ENCODE results near the gene CDC26. TPM values are rescaled to one million over a fixed set of nuclear protein-coding genes. Genes with fewer than 3 reads are reported as not detected.

CDC26 gene
- total and polyA plus RNA-seq, 2 experiments from 2014 or later: 21.6 to 67.2 TPM

DNA sequence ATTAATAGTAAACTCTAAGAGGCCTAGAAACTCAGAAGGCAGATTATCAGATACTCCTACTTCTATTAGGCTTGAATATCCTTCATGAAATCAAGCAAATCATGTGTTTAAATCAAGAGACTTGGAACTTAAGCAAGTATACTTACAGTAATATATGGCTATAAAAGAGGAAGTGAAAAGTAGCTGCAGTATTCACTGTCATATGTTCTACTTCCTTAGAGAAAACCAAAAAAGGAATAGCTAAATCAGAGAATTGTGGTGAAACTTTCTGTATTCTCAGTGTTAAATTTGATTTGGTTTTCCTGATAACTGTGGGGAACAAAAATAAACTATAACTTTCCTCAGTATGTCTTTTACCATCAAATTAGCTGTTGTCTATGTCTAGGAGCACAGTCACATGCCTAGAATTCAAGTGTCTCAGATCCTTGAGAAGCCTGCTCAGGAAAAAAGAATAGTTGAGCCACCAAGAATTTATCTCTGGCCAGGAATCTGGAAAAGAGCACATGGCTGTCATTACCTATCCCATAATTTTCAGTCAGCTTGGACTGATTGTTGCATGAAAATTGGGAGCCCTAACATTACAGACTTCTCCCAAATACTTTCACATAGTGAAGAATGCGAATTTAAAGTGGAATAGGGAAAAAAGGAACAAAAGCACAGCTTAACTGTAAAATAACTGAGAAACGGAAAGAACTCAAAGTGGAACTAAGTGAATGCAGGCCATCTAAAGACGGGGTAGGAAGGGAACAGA, 56.0 kb downstream of the CDC26 start:
- Histone ChIP-seq H3K9me2 (ENCODE audit: insufficient read depth) (no peaks in the 10 kb centered on the region), H3K9me3 (ENCODE audit: low read depth) (no peaks in the 10 kb centered on the region), H4K20me1 (ENCODE audit: insufficient read depth) (0 out of 2 replicates have a peak, but pooled peaks cover 3% of the 10 kb centered on the region), H3F3A (ENCODE audit: insufficient read depth) (peaks cover 27% of the 10 kb centered on the region), H2AFZ (no peak overlapping the region), H3K27ac (peak overlapping the region; percentile 74), H3K79me2 (ENCODE audit: insufficient read depth) (peaks cover 94% of the 10 kb centered on the region), H3K4me2 (ENCODE audit: unreplicated experiment) (peak overlapping the region; percentile 87), H3K9ac (peak overlapping the region; percentile 85), H3K4me1 (ENCODE audit: insufficient read depth) (peaks cover 29% of the 10 kb centered on the region), H3K27me3 (replicated peaks; ENCODE audit: insufficient read depth) (no peaks in the 10 kb centered on the region), H3K4me3 (peak overlapping the region; percentile 97), H3K36me3 (ENCODE audit: low read depth) (0 out of 2 replicates have a peak, but pooled peaks cover 3% of the 10 kb centered on the region)
- 54 to 55% methylated on average over 3 of the region's 3 CpGs for WGBS, 2 experiments (ENCODE audit: low coverage in 1 of 2, low lambda C conversion rate in 2 of 2, missing lambda C conversion rate in 2 of 2)
- TF ChIP-seq EZH2phosphoT487 (IDR thresholded peaks at IDR 0.05; ENCODE audit: insufficient read depth, low read depth) (no peak), EZH2 (IDR thresholded peaks at IDR 0.05; ENCODE audit: insufficient read depth, poor library complexity, severe bottlenecking) (no peak)
- in situ Hi-C loops (cut with MboI): no loop called here
- no peak for DNase-seq

Other genes with a start within 250 kb of the CDC26 start
- gene ZFP37, start 218.8 kb downstream of the CDC26 start, total RNA-seq (2014; rRNA removed; shearing (Covaris generic)): 1.7 and 2.9 TPM in 2 replicates
- 2.0 and 2.2 TPM in 2 replicates for gene ZFP37, start 218.8 kb downstream of the CDC26 start, polyA plus RNA-seq (2016; fragmentation: Nextera tagmentation; extraction: Ambion mirVana)
- 11.1 and 20.8 TPM in 2 replicates for gene SLC31A2, start 124.6 kb downstream of the CDC26 start, total RNA-seq (2014; rRNA removed; shearing (Covaris generic))
- gene SLC31A2, start 124.6 kb downstream of the CDC26 start, polyA plus RNA-seq (2016; fragmentation: Nextera tagmentation; extraction: Ambion mirVana): 15.0 and 17.0 TPM in 2 replicates
- 23.1 and 26.1 TPM in 2 replicates for gene FKBP15, start 54.3 kb downstream of the CDC26 start, total RNA-seq (2014; rRNA removed; shearing (Covaris generic))
- gene FKBP15, start 54.3 kb downstream of the CDC26 start, polyA plus RNA-seq (2016; fragmentation: Nextera tagmentation; extraction: Ambion mirVana): 17.8 and 18.6 TPM in 2 replicates
- 33.6 and 35.8 TPM in 2 replicates for gene SLC31A1, start 54.0 kb downstream of the CDC26 start, total RNA-seq (2014; rRNA removed; shearing (Covaris generic))
- gene SLC31A1, start 54.0 kb downstream of the CDC26 start, polyA plus RNA-seq (2016; fragmentation: Nextera tagmentation; extraction: Ambion mirVana): 36.4 and 37.1 TPM in 2 replicates
- 26.5 and 27.4 TPM in 2 replicates for gene PRPF4, start 86 bp upstream of the CDC26 start, total RNA-seq (2014; rRNA removed; shearing (Covaris generic))
- gene PRPF4, start 86 bp upstream of the CDC26 start, polyA plus RNA-seq (2016; fragmentation: Nextera tagmentation; extraction: Ambion mirVana): 25.7 and 27.0 TPM in 2 replicates
- gene RNF183, start 27.8 kb upstream of the CDC26 start, total RNA-seq (2014; rRNA removed; shearing (Covaris generic)): not detected in 2 replicates
- gene RNF183, start 27.8 kb upstream of the CDC26 start, polyA plus RNA-seq (2016; fragmentation: Nextera tagmentation; extraction: Ambion mirVana): not detected in 2 replicates
- gene WDR31, start 64.7 kb upstream of the CDC26 start, total RNA-seq (2014; rRNA removed; shearing (Covaris generic)): 0.97 and 1.0 TPM in 2 replicates
- gene WDR31, start 64.7 kb upstream of the CDC26 start, polyA plus RNA-seq (2016; fragmentation: Nextera tagmentation; extraction: Ambion mirVana): 3.1 and 3.7 TPM in 2 replicates
- not detected in 2 replicates for gene BSPRY, start 74.0 kb upstream of the CDC26 start, total RNA-seq (2014; rRNA removed; shearing (Covaris generic))
- not detected in 2 replicates for gene BSPRY, start 74.0 kb upstream of the CDC26 start, polyA plus RNA-seq (2016; fragmentation: Nextera tagmentation; extraction: Ambion mirVana)
- 5.3 and 13.2 TPM in 2 replicates for gene HDHD3, start 101.4 kb upstream of the CDC26 start, total RNA-seq (2014; rRNA removed; shearing (Covaris generic))
- 7.7 and 8.3 TPM in 2 replicates for gene HDHD3, start 101.4 kb upstream of the CDC26 start, polyA plus RNA-seq (2016; fragmentation: Nextera tagmentation; extraction: Ambion mirVana)
- 9.7 and 13.7 TPM in 2 replicates for gene ALAD, start 125.7 kb upstream of the CDC26 start, total RNA-seq (2014; rRNA removed; shearing (Covaris generic))
- gene ALAD, start 125.7 kb upstream of the CDC26 start, polyA plus RNA-seq (2016; fragmentation: Nextera tagmentation; extraction: Ambion mirVana): 18.5 and 18.7 TPM in 2 replicates
- gene POLE3, start 135.1 kb upstream of the CDC26 start, total RNA-seq (2014; rRNA removed; shearing (Covaris generic)): 52.1 and 55.4 TPM in 2 replicates
- gene POLE3, start 135.1 kb upstream of the CDC26 start, polyA plus RNA-seq (2016; fragmentation: Nextera tagmentation; extraction: Ambion mirVana): 49.4 and 55.8 TPM in 2 replicates
- gene C9orf43, start 135.2 kb upstream of the CDC26 start, total RNA-seq (2014; rRNA removed; shearing (Covaris generic)): 0.13 and 0.76 TPM in 2 replicates
- gene C9orf43, start 135.2 kb upstream of the CDC26 start, polyA plus RNA-seq (2016; fragmentation: Nextera tagmentation; extraction: Ambion mirVana): 0.42 and 0.59 TPM in 2 replicates
- 44.5 and 58.0 TPM in 2 replicates for gene RGS3, start 188.2 kb upstream of the CDC26 start, total RNA-seq (2014; rRNA removed; shearing (Covaris generic))
- 48.6 and 54.8 TPM in 2 replicates for gene RGS3, start 188.2 kb upstream of the CDC26 start, polyA plus RNA-seq (2016; fragmentation: Nextera tagmentation; extraction: Ambion mirVana)